Inflammatory macrophage treated with lipopolysaccharide for 1 hour (primary cell): ENCODE measurements around the gene KLHL29.

ENCODE experiments used
- DNase-seq, 2 donors: peaks; one replicate each; pipeline ENCODE4 v3.0.0-alpha.2; 2020 to 2022

The KLHL29 gene

DNA sequence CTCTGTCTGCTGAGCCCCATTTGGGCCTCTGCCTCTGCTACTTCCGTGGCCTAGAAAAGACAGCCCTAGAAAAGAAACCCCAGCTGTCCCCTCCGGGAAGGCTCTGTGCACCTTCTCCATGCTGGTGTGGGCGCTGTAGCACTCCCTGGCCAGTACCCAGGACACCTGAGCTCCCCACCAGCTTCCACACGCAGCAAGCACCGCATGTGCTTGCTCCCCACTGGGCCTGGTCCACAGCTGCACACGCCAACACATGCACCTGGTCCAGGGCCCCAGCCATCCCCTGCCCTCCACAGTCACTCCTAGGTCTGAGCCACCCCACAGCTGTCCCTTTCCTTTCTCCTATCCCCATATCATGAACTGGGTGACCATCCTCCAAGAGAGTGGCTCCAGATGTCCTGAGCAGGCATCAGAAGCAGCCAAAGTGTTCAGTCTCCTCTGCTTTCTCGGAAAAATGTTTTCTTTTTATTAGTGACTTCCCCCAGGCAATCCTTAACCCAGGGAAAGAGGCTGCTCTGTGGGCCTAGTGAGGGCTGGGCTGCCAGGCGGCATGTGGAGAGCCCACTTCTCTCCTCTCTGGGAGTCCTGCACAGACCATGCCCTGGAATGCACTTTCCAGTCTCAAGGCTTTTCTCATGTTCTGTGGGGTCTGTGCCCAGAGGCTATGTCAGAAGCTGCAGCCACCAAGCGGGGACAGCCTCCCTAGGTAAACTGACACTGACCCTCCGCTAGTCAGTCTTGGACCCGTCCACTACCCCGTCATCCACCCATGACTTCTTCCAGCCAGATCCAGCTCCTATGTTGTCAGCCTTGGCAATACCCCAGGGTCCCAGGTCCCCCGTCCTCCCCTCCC, 133.7 kb downstream of the KLHL29 start:
- no peak for DNase-seq

GRCh38 chr2:23519334-23519651, 134.3 kb downstream of the KLHL29 start:
- DNase-seq = no peak

- no peak for DNase-seq
Observed at GRCh38 chr2:23520256-23520655, 135.3 kb downstream of the KLHL29 start.

- DNase-seq = no peak
Observed at GRCh38 chr2:23521060-23521459, 136.1 kb downstream of the KLHL29 start.

GRCh38 chr2:23522726-23523372, 137.9 kb downstream of the KLHL29 start:
- DNase-seq = no peak

- no peak for DNase-seq
Observed at GRCh38 chr2:23523373-23524260, 138.6 kb downstream of the KLHL29 start.

DNA sequence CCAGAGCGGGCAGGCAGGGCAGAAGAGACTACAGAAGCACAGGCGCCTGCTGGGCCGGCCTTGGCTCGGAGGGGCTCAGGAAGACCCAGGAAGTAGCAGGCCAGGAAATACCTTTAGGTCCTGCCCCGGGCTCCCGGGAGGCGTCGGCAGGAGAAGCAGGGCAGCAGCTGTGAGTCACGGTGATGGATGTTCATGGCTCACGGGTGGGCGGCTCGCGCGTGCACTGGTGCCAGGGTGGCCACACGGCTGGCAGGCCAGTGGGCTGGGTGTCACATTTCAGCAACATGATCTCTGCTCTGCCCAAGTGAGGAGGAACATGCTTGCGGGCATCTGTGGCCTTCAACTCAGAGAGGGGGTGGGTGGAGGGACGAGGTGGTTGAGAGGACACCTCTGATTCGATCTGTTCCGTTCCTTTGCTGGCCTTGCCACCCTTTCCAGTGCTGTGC, 139.3 kb downstream of the KLHL29 start:
- no peak for DNase-seq

DNA sequence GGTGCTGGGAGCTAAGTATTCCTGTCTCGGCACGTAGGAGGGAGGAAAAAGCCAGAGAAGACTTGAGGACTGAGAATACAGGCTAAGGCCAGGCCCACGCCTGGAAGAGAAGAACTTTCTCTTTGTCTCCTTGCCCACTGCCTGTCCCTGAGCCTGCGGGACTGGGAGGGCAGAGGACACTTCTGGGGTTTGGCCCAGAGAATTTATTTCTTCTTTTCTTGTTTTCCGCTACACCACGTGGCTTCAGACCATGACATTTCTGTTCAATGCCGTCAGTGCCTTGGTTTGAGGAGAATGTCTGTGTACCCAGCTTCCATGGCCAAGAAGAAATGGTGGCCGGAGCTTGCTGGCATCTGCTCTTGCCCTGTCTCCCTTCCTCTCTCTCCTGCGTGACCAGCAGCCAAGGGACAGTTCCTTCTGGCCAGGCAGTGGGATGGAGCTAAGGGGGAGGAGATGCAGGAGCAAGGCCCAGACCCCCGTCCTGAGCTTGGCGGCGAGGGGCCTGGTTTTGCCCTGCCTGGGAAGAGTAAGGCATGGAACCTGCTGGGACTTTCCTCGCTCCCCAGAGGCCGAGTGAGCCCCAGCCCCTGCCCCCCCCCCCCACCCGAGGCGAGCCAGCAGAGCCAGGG, 140.3 kb downstream of the KLHL29 start:
- no peak for DNase-seq

- no peak for DNase-seq
Observed at GRCh38 chr2:23526114-23526513, 141.1 kb downstream of the KLHL29 start.

DNA sequence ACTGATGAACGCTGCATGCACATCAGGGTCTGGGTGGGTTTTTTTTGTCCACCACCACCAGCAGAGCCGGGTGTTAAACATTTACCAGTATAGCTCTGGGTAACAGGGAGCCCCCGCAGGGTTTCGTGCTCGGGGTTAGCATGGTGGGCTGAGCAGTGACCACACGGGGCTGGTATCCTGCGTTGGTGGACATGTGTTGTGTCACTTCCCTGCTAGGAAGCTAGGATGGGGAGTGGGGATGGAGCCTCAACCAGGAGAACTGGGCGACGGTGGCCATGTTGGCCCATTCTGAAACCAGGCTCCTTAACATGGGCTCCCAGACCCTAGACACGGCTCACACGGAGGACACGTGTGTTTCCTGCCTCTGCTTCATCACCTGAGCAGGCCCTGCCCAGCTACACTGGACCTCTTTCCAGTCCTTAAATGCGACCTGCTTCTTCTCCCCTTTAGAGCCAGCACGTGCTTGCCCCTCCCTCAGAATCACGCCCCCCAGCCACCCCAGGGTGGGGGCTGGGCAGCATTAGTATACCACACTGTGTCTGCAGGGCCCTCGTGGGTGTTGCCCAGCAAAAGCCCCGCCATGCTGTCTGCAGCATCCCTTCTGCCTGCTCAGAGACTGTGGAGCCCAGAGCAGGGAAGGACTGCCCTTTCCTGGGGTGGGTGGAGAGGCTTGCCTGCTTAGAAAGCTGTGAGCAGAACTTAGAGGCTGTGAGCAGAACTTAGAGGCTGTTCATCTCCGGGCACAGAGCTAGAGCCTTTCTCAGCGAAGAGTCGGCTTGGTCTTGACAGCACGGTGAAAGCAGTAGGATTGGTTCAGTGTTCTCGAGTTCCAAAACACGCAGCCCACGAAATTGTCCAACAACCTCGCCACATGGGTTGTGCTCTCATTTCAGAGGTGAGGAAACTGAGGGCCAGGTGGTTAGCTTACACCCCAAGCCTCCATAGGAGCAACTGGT, 142.1 kb downstream of the KLHL29 start:
- no peak for DNase-seq

DNA sequence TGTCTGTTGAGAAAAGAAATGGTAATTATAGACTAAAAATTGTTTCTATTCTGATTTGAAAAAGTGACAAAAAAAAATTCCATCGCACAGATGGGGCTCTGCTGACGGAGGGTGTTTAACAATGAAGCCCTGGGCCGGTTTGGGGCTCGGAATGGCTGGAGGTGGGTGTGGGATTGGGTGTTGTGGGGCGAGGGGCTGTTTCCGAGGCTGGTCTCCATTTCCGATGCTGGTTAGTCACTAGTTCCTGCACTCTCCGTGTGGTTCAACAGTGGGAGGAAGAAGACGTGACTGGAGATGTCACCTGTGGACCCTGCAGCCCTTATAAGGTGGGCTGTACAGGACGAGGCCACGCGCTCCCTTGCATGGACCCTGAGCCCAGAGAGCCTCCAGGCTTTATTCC, 143.2 kb downstream of the KLHL29 start:
- no peak for DNase-seq

DNA sequence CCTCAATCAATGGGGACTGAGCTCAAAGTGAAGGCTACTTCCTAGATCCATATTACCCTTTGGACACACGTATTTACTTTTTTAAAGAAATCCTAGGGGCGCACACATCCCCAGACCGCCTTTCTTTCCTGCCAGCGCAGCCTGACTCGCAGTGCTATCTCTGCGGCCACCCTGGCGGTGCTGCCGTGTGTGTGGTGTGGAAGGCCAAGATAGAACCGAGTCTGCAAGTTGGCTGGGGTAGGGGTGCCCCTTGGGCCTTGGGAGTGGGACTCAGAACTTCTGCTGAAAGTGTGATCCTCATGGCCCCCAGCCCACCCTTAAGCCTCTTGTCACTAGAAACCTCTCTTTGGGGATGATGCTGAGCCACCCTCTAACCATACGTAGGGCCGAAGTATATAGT, 143.7 kb downstream of the KLHL29 start:
- DNase-seq = no peak

DNA sequence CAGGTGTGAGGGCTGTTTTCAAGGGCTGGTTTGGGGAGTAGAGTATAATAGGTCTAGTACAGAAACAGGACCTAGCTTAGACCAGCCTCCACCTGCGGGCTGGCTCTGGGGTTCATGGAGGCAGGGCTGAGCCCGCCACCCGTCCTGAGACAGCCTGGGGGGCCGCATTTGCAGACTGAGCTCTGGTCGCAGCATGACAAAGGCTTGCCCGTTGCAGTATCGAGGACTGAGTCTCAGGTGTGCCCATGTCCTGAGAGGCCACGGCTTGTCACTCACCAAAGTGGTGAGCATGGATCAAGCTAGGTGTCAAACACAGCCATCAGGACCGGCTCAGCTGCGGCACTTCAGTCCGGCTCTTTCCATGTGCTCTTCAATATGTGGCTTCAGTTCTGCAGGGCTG, 144.7 kb downstream of the KLHL29 start:
- DNase-seq = no peak

DNA sequence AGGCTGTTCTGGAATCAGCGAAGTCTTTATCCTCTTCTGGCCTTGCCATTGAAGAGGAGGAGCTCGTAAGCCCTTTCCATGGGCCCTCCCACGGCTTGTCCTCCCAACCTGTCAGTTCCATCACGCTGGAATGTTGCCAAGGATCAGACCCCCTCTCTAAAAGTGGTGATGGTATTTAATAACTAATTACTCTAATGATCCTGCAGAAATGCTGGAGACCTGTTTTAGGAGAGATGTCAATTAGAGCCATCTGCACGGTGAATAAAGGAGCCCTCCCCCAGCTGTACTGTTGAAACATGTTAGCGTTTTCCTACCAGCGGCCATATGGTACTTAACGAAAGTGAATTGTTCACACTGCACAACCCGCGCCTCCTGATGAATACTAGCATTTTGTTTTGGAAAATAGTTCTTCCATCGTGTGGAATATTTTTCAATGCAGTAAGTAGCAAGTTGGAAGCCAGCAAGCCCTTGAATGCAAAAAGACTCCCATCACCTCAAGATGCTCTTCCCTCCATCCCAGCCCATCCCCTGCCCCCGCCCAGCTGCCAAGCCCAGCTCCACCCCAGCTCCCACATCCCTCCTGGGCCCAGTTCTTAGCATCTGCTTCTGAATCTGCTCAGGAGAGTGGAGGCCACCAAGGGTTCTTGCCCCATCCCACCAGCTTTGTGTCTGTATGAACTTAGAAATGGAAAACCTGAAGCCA, 145.4 kb downstream of the KLHL29 start:
- DNase-seq = no peak

- DNase-seq = no peak
Observed at GRCh38 chr2:23530909-23531276, 145.9 kb downstream of the KLHL29 start.

DNA sequence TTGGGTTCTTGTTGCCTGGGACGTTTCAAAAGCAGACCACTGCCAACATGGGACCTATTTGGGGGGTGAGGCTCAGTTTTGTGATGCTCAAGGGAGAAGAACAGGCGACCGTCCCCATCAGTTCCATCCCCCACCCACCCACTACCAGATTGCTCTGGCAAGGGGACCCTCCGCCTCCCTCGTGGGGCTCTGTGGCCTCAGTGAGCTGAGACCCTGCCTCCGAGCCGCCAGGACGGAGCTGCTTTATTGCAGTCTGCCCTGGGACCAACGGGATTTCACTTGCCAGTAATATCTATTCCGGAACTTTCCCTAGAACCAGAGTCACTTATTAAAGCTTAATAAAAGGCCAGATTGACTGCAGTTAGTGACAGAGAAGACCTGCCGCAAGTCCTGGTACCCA, 146.3 kb downstream of the KLHL29 start:
- no peak for DNase-seq

GRCh38 chr2:23531881-23532280, 146.9 kb downstream of the KLHL29 start:
- no peak for DNase-seq

- DNase-seq = no peak
Observed at GRCh38 chr2:23532391-23533337, 147.7 kb downstream of the KLHL29 start.

GRCh38 chr2:23533338-23533695, 148.3 kb downstream of the KLHL29 start:
- DNase-seq = no peak

DNA sequence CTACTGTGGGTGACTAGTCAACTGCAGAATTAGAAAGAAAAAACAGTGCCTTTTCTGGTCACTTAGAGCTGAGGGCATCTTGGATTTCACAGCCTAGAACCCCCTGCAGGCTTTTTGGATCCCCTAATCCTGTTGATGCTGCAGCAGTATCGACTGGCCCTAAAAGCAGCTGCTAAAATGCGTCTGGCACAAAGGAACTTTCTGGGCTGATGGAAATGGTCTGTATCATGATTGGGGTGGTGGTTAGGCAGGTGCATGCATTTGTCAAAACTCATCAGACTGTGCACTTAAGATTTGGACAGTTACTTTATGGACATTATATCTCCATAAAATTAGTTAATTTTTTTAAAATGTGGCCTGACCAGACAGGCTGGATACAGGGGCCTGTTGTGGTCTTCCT, 149.8 kb downstream of the KLHL29 start:
- DNase-seq = no peak
